Femur (tissue), 1 donor: ENCODE data around the gene PTPN14.

Source experiments
- DNase-seq: peaks from one replicate; pipeline ENCODE4 v3.0.0-alpha.2; 2017

The PTPN14 gene

GRCh38 chr1:214449371-214449770 lies 102.0 kb downstream of the PTPN14 start:
- DNase-seq: no peak

DNA sequence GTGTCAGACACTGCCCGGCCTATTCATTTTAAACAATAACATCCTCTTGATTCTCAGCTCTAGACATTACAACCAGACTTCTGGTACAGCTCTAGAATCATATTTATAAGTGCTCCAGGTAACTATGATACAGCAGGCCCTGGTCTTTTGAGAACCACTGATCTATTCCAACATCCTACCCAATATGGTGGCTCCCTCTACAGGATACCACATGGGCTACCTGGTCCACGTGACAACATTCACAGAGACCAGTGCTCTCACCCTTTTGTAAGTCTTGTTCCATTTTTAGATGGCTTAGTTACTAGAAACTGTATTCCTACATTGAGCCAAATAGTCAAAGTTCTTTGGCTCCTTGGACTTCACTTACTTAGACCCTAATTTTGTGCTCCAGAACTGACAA lies 102.9 kb downstream of the PTPN14 start:
- DNase-seq: no peak

DNA sequence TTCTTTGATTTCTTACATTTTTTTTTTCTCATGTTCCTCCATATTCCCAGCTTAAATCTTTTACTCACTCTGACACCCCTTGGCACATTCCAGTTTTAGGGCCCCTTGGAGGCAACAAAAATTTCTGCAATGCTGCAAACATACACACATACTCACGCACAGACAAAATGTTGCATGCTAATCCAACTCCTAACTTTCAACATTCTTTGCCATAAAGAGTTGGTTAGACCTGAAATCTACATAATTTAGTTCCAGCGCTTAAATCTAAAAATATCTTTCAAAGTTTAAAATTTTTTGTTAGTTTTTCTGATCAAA lies 103.9 kb downstream of the PTPN14 start:
- no peak for DNase-seq

- peak; percentile 72 for DNase-seq
Observed at GRCh38 chr1:214446772-214447556, 104.4 kb downstream of the PTPN14 start.

DNA sequence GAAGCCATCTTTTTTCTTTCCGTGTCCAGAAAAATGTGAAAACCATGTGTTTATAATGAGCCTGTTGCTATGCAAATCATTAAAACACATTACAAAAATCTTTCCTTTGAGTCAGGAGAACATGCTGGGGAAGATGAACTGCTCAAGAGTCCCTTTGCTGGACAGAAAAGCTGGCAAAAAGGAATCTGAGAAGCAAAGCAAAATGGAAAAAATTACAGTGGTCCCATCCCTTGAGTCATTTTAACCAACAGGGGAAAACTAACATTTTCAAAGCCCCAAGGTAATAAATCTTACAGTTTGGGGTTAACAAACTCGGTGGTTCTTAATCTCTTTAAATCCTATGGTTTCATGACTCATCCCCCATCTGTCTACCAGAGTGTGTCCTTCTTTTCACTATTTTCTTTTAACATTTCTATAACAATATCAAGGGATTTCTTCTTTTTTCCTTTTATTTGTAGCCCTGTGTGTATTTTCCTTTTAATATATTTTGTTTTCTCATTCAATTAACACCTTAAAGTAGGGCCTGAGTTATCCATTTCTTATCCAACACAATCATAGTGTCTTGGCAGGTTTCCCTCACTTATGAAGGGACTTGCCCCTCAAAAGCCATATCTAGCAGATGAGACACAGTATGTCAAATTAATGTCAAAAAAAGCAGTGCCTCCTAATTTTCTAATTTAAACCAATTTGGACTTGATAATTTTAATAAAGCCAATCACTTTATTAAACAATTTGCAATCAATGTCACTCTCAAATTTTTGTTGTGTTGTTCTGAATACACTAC lies 105.4 kb downstream of the PTPN14 start:
- DNase-seq: no peak

GRCh38 chr1:214445199-214445598 lies 106.2 kb downstream of the PTPN14 start:
- peak; percentile 54 for DNase-seq

DNA sequence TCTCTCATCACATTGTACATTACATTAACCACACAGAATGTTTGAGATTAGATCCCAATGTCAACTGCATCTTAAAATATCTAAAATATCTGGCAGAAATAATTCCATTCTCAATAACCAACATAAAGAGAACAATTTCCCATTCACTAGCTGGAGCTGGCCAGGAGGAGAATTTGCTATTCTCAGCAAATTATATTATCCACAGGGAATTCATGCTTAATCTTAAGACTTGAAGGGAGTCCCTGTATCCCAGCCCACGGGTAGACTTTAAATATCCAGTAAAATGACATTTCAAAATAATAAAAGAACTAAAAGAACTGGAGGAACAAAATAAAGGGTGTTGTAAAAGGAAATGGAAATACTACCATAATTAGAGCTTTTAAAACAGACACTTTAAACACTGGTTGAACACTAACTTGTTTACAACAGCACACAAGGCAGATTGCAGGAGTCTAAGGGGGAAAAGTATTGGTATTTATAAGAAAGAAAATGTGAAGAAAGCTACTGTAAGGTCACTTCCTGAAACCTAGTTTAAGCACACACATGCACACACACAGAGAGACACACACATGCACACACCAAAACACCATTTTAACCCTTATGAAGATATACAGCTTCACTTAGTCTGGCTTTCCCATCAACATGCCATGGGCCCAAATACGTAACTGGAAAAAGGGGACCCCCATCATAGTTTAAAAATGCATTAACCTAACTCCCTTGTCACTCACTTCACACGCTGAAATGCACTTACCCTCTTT lies 107.0 kb downstream of the PTPN14 start:
- DNase-seq: no peak

DNA sequence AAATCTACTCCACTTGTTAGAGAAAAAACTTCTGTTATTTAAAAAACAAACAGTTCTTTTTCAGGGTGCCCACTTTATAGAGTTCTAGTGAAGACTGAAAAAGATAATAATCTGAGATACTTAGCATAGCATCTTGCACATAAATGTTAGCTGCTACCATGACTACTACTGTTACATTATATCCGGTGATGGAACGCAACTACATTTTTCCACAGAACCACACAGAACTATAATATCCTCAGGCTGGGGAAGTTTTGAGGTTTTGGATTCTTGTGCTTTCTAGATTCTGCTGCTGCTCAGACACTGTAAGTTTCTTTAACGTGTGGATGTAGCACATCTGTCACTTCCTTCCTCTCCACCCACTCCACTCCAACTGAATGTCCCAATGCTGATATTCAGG lies 110.3 kb downstream of the PTPN14 start:
- no peak for DNase-seq

- no peak for DNase-seq
Observed at GRCh38 chr1:214440219-214440965, 111.0 kb downstream of the PTPN14 start.

DNA sequence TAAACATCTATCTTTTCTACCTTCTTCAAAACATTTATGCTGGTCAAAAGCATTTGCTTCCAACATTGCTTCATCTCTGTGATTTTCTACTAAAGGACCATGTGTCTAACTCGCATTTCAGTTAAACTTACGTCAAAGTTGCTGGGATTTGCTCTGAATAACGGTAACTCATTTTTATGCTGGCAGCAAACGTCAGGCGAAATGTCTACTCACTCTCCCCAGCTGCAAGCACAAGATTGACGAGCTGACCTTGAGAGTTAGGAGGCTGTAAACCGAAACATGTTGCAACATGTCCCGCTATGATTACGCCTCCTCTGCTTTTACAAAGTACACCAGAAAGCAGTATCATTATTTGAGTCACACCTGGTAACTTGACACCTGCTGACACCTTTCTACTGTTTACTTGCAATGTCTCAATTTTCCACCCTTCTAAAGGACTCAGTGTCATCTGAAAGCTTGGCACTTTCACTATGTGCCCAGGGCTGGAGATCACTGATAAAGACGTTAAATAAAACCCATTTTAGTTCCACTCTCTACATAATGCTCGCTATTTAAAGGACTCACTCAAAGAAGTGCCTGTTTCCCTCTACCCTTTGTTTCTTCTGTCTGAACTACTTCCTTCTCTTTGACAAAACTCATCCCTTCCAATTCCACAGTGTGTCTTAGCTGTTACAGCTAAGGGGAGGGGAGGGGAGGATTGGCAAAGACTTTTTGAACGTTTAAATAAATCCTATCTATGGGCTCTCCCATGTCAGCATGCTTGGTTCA lies 111.9 kb downstream of the PTPN14 start:
- no peak for DNase-seq

- no peak for DNase-seq
Observed at GRCh38 chr1:214438530-214438929, 112.9 kb downstream of the PTPN14 start.

GRCh38 chr1:214438075-214438474 lies 113.3 kb downstream of the PTPN14 start:
- DNase-seq: no peak

- no peak for DNase-seq
Observed at GRCh38 chr1:214435867-214436266, 115.5 kb downstream of the PTPN14 start.

DNA sequence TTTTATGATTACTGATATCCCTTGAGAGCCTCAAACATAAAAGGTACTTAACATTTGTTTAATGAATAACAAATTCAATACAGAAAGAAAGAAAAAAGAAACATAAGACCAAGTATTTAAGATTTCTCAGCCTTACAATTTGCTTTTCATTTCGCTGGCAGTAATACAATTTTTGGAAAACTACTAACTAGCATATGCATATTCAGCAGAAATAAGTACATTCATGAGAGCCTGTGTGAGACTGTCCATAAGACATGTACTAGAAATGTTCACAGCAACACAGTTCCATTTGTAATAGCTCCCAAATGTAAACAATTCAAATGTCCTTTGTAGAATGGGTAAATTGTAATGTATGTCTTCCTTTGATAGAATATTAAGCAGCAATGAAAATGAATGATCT lies 119.2 kb downstream of the PTPN14 start:
- DNase-seq: no peak

DNA sequence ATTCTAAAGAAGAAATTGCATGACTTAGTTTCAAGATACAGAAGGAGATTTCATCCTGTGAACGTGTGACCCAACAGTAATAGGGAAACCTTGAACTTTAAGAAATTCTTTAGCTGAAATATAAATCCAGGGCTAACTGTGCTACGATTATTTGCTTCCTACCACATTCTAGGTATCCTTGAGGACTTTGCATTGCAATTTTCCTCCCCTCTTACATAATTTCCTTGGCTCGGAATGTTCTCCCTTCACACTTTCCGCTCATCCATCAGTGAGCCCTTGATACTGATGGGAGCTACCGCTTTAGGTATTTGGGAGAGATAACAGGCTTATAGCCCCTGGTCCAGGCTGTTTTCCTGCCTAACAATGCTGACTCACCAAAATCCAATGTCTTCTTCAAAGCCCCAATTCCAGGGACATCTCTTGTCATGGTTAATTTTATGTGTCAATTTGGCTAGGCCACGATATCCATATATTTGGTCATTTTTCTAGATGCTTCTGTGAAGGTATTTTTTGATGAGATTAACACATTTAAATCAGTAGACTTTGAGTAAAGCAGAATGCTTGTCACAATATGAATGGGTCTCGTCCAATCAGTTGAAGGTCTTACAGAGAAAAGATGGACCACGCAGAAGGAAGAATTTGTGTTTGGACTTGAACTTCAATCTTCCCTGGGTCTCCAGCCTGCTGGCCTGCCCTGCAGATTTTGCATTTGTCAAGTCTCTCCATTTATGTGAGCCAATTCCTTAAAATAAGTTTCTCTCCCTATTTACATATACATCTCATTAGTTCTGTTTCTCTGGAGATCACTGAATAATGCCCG lies 121.2 kb downstream of the PTPN14 start:
- no peak for DNase-seq

GRCh38 chr1:214427871-214428277 lies 123.5 kb downstream of the PTPN14 start:
- peak; percentile 48 for DNase-seq

- DNase-seq: no peak
Observed at GRCh38 chr1:214426426-214426812, 125.0 kb downstream of the PTPN14 start.

DNA sequence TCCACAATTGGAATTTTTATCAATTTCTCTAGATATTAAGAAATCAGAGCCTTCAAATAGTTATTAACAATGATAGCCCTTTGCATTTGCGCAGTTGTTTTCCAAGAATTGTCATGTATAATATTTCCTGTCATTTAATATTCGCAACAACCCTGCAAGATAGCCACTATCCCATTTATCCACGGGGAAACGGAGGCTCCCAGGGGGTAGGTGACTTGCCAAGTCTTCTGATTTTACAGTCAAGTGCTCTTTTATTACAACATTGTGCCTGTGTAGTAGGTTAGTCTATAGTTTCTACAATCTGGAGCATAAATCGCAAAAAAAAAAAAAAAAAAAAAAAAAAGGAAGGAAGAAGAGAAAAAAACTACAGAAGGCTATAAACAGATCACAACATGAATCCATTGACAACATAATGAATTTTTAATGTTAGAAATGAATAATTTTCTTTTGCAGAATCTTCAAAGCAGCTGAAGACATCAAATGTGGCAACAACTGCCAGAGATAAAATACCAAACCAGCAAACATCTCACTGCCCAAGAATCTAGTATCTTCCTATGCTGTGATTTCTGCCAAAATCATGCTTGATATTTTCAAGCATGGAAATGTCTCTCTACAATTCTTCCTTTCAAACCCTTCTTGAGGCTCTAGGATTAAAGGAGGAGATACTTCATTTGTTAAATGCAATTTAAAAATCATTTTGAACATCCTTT lies 125.5 kb downstream of the PTPN14 start:
- DNase-seq: no peak

DNA sequence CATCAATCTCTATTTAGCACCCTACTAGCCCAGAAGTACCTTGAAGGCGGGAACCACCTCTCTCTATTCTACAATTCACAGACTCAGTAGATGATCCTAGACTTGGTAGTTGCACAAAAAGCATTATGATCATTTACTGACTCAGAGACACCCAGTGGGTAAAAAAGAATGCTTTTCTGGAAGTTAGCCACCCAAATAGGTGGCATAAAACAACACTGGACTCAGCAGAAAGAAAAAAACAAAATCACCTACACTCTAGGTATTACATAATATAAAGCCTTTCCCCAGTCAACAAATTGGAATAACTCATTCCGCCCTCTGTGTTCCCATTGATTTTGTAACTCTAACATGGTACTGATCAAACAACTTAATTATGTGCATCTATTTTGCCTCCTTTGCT lies 126.3 kb downstream of the PTPN14 start:
- DNase-seq: no peak

DNA sequence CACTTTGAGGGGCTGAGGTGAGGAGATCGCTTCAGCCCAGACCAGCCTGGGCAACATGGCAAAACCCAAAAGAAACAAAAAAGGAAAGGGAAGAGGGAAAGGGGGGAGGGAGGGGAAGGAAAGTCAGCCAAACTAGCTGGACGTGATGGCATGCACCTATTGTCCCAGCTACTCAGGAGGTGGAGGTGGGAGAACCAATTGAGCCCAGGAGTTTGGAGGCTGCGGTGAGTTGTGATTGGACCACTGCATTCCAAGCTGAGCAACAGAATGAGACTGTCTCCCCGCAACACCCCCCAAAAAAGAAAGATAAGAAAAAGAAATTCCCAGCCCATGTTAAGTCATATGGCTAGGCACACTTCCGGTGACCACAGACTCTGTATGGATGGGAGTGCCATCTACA lies 128.4 kb downstream of the PTPN14 start:
- DNase-seq: no peak
